ENCODE results near the gene BBS12.

The BBS12 gene

GRCh38 chr4:122715221-122715620 lies 17.3 kb upstream of the BBS12 start:
- DNase-seq (ENCODE audit: low read depth), result no peak

DNA sequence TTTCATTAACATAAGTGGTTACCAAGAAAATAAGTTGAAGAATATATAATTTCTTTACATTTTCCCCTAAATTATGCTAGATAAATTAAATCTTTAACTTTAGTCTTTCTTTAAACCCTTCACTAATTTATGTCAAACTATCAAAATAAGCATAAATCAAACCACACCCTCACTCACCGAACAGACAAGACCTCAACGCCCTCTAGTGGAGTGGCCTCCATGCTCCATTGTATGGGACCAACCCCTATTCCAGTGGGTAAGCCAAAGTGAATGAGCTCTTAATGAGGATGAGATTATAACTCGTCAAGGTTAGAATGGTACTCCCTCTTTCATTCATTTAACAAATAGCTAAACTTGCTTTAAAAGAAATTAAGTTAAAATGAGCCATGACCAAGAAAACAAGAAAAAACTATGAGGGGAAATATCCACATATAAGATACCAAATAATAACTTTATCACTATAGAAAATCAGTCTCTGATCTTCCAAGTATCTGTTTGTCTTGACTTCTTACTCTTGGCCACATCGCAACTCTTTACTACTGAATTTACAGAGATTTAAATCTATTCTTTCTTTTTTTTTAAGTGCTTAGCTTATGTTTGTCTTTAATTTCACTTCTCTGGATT lies 15.6 kb upstream of the BBS12 start:
- peak; percentile 57 for DNase-seq (ENCODE audit: low read depth)

DNA sequence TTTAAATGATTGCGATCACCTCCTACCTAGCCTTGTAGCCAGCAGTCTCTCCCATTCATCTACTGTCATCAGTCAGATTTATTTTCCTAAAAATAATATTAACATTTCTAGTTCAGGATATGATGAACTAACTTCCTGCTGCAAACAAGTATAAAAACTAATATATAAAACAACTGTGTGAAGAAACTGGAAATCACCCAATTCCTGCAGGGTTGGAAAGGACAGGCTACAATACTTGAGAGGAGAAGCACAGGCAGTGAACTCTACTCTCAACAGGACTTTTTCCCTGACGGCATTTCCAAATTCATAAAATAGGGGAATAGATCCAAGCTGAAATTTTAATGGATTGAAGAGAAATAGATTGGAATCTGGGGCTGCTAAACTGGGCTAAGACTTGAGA lies 14.2 kb upstream of the BBS12 start:
- no peak for DNase-seq (ENCODE audit: low read depth)

DNA sequence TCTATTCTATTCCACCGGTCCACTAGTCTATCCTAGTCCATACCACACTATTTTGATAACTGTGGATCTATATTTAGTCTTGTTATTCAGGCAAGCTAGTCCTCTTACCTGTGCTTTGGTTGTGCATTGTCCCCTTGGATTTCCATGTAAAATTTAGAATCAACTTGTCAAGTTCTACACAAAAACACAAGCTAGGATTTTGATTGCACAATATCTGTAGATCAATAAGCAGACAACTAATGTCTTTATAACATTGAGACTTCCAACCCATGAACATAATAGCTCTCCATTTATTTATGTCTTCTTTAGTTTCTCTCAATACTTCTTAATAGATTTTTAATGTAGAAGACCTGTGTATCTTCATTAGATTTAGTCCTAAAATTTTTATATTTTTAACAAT lies 10.2 kb upstream of the BBS12 start:
- DNase-seq (ENCODE audit: low read depth), result no peak

DNA sequence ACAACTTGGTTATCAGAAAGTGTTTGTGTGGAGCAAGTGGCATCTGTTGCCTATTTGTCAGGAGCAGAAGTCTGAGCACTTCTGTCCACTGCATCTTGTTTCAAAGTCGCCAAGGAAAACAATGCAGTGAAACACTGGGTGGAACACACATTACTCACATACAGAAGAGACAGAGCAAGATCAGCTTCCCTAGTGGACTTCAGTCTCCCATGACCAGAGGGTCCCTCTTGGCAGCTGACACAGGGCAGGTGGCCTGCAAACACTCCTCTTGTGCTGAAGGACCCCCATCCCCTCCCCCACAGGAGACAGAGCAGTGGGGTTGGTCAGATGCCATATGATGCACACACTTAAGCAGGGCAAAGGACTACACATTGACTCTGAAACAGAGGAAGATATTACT lies 3.6 kb upstream of the BBS12 start:
- DNase-seq (ENCODE audit: low read depth), result no peak

GRCh38 chr4:122731676-122732075 lies 828 bp upstream of the BBS12 start:
- DNase-seq (ENCODE audit: low read depth), result no peak

DNA sequence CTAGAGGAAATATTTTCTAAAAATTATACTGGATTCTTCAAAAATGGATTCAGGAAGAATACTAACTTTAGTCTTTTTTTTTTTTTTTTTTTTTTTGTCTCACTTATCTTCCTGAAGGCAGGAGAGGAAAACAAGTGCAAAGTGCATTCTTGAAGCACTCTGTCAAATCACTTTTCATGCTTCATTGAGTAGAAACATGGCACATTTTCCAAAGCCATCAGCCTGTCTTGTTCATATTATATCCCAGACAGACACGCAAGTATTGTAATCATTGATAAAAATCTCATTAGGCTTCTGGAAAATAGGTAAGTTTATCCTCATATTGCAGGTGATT lies 1.2 kb downstream of the BBS12 start:
- no peak for DNase-seq (ENCODE audit: low read depth)

GRCh38 chr4:122739174-122739573 lies 6.7 kb downstream of the BBS12 start:
- no peak for DNase-seq (ENCODE audit: low read depth)

DNA sequence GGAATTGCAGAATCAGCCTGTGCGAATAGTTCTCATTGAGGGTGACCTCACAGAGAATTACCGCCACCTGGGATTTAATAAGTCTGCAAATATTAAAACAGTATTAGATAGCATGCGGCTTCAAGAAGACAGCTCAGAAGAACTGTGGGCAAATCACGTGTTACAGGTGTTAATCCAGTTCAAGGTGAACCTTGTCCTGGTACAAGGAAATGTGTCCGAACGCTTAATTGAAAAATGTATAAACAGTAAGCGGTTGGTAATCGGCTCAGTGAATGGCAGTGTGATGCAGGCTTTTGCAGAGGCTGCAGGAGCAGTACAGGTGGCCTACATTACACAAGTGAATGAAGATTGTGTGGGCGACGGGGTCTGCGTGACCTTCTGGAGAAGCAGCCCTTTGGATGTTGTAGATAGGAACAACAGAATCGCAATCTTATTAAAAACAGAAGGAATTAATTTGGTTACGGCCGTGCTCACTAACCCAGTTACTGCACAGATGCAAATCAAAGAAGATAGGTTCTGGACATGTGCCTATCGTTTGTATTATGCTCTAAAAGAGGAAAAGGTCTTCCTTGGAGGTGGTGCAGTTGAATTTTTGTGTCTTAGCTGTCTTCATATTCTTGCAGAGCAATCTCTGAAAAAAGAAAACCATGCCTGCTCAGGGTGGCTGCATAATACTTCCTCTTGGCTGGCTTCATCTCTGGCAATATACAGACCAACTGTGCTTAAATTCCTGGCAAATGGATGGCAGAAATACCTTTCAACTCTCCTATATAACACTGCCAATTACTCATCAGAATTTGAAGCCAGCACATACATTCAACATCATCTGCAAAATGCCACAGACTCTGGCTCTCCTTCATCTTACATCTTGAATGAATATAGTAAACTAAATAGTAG lies 10.7 kb downstream of the BBS12 start:
- no peak for DNase-seq (ENCODE audit: low read depth)

DNA sequence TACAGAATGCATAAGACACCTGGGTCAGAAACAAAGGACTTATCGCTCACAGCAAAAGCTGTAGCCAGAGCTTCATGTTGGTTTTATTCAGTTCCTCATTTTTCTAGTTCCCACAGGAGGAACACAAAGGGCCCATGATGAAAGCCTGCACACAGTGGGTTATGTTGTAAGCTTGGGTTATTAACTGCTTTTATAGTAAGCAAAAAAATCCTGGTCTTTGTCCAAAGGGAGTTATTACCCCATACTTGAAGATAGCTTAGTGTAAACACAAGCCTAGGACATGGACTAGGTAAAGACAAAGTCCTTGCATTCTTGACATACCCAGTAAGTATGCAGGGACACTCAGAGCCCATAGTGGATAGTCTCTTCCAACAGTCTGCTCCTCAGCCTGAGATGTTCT lies 11.7 kb downstream of the BBS12 start:
- DNase-seq (ENCODE audit: low read depth), result no peak

- no peak for DNase-seq (ENCODE audit: low read depth)
These were observed 14.0 kb downstream of the BBS12 start for GRCh38 chr4:122746485-122746965.

GRCh38 chr4:122747068-122747467 lies 14.6 kb downstream of the BBS12 start:
- DNase-seq (ENCODE audit: low read depth), result no peak

GRCh38 chr4:122747883-122748282 lies 15.4 kb downstream of the BBS12 start:
- no peak for DNase-seq (ENCODE audit: low read depth)

GRCh38 chr4:122749704-122750454 lies 17.4 kb downstream of the BBS12 start:
- DNase-seq (ENCODE audit: low read depth), result no peak

- no peak for DNase-seq (ENCODE audit: low read depth)
These were observed 23.2 kb downstream of the BBS12 start for GRCh38 chr4:122755675-122756074.

DNA sequence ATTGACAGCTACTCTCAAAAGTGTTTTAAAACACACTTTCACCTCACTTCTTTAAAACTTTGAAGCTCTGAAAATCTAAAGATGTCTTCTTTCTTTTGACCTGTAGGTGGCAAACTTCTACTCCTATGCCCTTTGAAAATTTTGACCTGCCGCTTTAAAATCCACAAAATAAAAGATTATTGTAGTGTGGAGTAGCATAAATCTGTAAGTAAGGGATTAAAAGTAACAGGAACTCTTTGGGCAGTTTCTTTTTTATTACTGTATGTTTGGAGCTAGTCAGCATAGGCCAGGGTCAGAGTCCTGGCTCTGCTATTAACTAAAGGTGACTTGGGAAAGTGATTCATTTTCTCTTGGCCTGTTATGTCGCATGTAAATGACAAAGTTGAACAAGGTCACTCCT lies 25.5 kb downstream of the BBS12 start:
- no peak for DNase-seq (ENCODE audit: low read depth)

DNA sequence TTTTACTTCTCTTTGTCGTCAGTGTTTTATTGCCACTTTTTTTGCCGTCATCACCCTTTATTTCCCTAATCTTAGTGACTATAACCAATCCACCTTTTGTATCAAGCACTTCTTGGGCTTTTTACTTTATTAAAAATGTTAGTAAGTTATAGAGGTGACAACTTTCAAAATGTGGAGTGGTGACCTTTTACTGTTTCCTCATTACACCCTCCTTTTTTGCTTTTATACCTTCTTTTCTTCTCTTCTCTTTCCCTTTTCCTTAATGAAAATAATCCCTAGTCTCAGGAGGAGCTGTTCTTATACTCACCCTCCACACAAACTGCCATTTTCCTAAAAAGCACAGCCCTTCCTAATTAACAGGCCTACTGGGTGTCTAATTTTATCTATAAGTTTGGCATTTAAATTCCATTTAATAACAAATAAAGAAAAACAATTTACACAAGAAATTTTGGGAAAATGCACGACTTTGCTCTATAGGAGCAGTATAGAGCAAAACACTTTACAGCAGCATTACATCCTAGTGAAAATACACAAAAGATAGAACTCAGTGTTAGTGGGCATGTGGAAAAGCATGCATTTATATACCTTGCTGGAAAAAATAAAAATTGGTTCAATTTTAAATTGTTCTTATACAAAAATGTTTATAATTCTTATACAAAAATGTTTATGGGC lies 27.3 kb downstream of the BBS12 start:
- DNase-seq (ENCODE audit: low read depth), result no peak

- no peak for DNase-seq (ENCODE audit: low read depth)
These were observed 30.0 kb downstream of the BBS12 start for GRCh38 chr4:122762520-122762919.

GRCh38 chr4:122762966-122763716 lies 30.6 kb downstream of the BBS12 start:
- no peak for DNase-seq (ENCODE audit: low read depth)

DNA sequence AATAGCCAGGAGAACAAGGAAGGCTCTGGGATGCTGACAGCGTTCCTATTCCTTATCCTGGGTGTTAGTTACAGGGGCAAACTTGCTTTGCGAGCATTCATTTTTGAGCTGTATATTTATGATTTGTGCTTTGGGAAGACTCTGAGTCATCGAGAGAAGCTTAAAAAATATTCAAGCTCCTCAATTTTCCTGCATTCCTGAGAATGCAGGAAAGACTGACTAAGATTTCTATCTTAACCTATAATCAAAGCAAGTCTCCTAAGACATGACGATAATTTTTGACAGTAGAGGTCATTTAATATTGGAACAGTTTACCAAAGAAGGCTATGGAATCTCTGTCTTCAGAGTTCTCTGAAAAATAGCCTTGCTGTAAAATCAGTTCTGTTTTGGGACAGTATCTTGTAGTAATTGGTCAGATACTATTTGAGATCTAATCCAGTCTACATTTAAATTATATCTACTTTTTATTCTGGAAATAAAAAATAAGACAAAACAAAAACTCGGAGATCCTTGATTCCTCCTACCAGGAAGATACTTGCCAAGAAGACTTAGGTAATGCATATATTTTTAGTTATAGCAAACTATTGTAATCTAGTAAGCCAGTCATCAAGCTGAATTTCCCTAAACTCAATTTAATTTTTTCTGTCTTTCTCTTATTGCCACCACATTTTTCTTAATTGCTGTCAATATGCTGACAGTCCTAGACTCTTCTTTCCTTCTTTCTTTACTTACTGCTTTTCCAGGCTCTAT lies 31.7 kb downstream of the BBS12 start:
- DNase-seq (ENCODE audit: low read depth), result no peak

- no peak for DNase-seq (ENCODE audit: low read depth)
These were observed 32.3 kb downstream of the BBS12 start for GRCh38 chr4:122764821-122765215.

Measured in stimulated activated CD8-positive, alpha-beta memory T cell treated with anti-CD3 and anti-CD28 coated beads, Interleukin-12 subunit alpha, Interleukin-12 subunit beta, amount 100 ng/mL, for 1 hour (primary cell).